Tibial artery (tissue), 4 donors: ENCODE results near the gene NFIX.

ENCODE experiments used
- DNase-seq, 2 donors: peaks; one replicate each; pipeline ENCODE4 v3.0.0-alpha.2; 2019
- H3K27ac ChIP-seq, 2 donors: fragments of 200-600 bp; sonication (generic) in 1 of 2; 1 replicate in 1 of 2; 2 replicates in 1 of 2; pipeline ENCODE4 v1.5.1; 2018 to 2019; ENCODE audit warnings: mild to moderate bottlenecking in 1 of 2
- H3K27me3 ChIP-seq, 2 donors: fragments of 200-600 bp; sonication (generic) in 1 of 2; one replicate each; pipeline versions ENCODE4 v1.5.1 to v1.6.0; 2016 to 2019
- H3K36me3 ChIP-seq, 3 donors: fragments of 200-600 bp; sonication (generic) in 2 of 3; one replicate each; pipeline ENCODE4 v1.5.1; 2016 to 2019; ENCODE audit warnings: mild to moderate bottlenecking in 2 of 3
- H3K4me1 ChIP-seq, 4 donors: fragments of 200-600 bp; sonication (generic) in 2 of 4; 1 replicate in 3 of 4; 2 replicates in 1 of 4; pipeline ENCODE4 v1.5.1; 2016 to 2019
- H3K4me3 ChIP-seq, 2 donors: fragments of 200-600 bp; sonication (generic) in 1 of 2; 1 replicate in 1 of 2; 2 replicates in 1 of 2; pipeline ENCODE4 v1.5.1; 2018 to 2019; ENCODE audit warnings: mild to moderate bottlenecking in 2 of 2
- H3K9me3 ChIP-seq, 3 donors: fragments of 200-600 bp; sonication (generic) in 1 of 3; one replicate each; pipeline ENCODE4 v1.5.1; 2016 to 2019
- intact Hi-C: fragments of 100-400 bp; cut with DNase I; formaldehyde crosslinking; loops from one replicate; pipeline ENCODE4 v1.15.0; 2023; ENCODE audit warnings: low total_unique reads
- TF ChIP-seq, protein P1 (sequence below), 2 experiments: fragments of 200-600 bp in 1 of 2; fragments of 450-650 bp in 1 of 2; IDR thresholded peaks; one replicate each; pipeline ENCODE4 v1.5.1; 2017 to 2019; ENCODE audit warnings: antibody characterized with exemption in 2 of 2, mild to moderate bottlenecking in 1 of 2, moderate library complexity in 1 of 2

NFIX gene

DNA sequence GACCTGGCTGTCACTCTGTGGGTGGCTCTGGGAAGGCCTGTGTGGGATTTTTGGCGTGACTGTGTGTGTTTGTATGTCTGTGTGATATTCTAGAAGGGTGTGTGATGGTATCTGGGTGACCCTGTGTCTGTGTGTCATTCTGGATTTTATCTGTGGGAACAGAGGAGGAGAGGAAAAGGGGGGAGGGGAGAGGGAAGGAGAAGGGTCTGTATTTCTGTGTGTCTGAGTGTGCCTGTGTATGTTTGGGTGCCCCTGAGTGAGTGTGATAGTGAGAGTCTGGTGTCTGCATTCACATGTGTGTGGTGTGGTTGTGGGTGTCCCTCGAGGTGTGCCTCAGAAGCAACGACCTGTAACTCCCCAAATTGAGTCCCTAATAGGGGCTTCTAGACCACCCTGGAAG is 8.1 kb upstream of the NFIX start:
- H3K4me3 ChIP-seq = no peak overlapping the region
- TF ChIP-seq, protein P1, sequence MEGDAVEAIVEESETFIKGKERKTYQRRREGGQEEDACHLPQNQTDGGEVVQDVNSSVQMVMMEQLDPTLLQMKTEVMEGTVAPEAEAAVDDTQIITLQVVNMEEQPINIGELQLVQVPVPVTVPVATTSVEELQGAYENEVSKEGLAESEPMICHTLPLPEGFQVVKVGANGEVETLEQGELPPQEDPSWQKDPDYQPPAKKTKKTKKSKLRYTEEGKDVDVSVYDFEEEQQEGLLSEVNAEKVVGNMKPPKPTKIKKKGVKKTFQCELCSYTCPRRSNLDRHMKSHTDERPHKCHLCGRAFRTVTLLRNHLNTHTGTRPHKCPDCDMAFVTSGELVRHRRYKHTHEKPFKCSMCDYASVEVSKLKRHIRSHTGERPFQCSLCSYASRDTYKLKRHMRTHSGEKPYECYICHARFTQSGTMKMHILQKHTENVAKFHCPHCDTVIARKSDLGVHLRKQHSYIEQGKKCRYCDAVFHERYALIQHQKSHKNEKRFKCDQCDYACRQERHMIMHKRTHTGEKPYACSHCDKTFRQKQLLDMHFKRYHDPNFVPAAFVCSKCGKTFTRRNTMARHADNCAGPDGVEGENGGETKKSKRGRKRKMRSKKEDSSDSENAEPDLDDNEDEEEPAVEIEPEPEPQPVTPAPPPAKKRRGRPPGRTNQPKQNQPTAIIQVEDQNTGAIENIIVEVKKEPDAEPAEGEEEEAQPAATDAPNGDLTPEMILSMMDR (IDR thresholded peaks at IDR 0.05) = no peak
- H3K27me3 ChIP-seq = no peaks in the 10 kb centered on the region
- intact Hi-C loops = loop anchor here (5.0 kb wide), 1 partner anchor 40 kb away; no protein-coding TSS in a partner anchor
- no peak overlapping the region for H3K27ac ChIP-seq
- H3K9me3 ChIP-seq = no peaks in the 10 kb centered on the region
- peaks cover 0 to 30% (median 13%) of the 10 kb centered on the region in 4 donors for H3K4me1 ChIP-seq
- DNase-seq = no peak
- no peaks in the 10 kb centered on the region for H3K36me3 ChIP-seq

DNA sequence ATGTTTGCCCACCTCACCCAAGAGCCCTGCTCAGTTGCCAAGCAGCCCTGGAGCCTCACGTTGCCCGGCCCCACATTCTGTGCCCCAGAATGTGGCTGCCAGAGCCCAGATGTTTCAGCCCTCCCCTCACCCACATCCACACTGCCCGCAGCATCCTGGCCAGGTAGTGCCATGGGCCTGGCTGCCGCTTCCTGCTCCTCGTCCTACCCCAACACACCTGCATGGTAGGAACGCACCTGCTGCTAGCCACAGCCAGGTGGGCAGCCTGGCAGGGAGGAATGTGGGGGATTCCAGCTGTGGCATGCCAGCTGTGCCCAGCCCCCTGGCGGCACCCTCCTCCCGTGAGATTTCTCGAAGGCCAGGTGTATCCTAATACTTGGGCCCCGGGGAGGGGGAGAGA is 7.5 kb upstream of the NFIX start:
- H3K9me3 ChIP-seq = no peaks in the 10 kb centered on the region
- intact Hi-C loops = loop anchor here (5.0 kb wide), 1 partner anchor 40 kb away; no protein-coding TSS in a partner anchor
- TF ChIP-seq, protein P1 (IDR thresholded peaks at IDR 0.05) = no peak
- peaks cover 0 to 30% (median 12%) of the 10 kb centered on the region in 4 donors for H3K4me1 ChIP-seq
- no peaks in the 10 kb centered on the region for H3K36me3 ChIP-seq
- H3K4me3 ChIP-seq = no peak overlapping the region
- DNase-seq = no peak
- no peak overlapping the region for H3K27ac ChIP-seq
- no peaks in the 10 kb centered on the region for H3K27me3 ChIP-seq

DNA sequence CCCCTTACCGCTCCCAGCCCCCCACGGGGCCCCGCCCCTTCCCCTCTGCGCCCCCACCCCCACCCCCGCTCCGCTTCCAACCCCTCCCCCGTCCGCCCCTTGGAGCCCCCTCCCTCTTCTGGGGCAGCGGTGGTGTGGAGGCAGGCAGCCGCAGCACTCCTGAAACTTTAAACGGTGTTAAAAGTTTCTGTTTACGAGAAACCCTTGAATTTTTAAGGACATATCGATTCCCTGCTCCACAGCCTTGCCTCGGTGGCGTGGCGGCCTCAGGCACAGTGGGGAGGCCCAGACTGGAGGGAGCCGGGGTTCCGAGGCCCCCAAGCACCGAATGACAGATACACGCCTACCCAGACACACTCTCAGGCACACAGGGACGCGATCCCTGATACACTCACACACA is 4.8 kb upstream of the NFIX start:
- H3K9me3 ChIP-seq = no peaks in the 10 kb centered on the region
- no peaks in the 10 kb centered on the region for H3K36me3 ChIP-seq
- intact Hi-C loops = loop anchor here (5.0 kb wide), 1 partner anchor 92 kb away; no protein-coding TSS in a partner anchor
- no peak for DNase-seq
- H3K4me3 ChIP-seq = no peak overlapping the region
- TF ChIP-seq, protein P1 (IDR thresholded peaks at IDR 0.05) = no peak
- H3K27ac ChIP-seq = no peak overlapping the region
- H3K4me1 ChIP-seq = peaks cover 0 to 11% (median 6%) of the 10 kb centered on the region in 4 donors
- H3K27me3 ChIP-seq = no peaks in the 10 kb centered on the region

DNA sequence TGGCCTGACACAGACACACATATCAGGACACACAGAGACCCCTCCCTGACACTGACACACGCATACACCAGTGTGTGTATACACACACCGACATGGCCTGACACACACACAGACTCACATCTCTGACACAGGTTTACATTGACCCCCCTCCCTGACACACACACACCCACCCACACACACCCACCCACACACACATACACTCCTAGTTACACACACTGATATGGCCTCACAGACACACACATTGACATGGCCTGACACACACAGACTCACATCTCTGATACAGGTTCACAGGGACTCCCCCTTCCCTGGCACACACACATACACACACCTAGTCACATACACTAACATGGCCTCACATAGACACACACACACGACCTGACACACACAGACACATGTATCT is 4.4 kb upstream of the NFIX start:
- intact Hi-C loops = loop anchor here (5.0 kb wide), 1 partner anchor 91 kb away; no protein-coding TSS in a partner anchor
- peaks cover 0 to 8% (median 4%) of the 10 kb centered on the region in 4 donors for H3K4me1 ChIP-seq
- H3K9me3 ChIP-seq = no peaks in the 10 kb centered on the region
- H3K4me3 ChIP-seq = no peak overlapping the region
- no peaks in the 10 kb centered on the region for H3K36me3 ChIP-seq
- no peak for DNase-seq
- TF ChIP-seq, protein P1 (IDR thresholded peaks at IDR 0.05) = no peak
- H3K27ac ChIP-seq = no peak overlapping the region
- H3K27me3 ChIP-seq = no peaks in the 10 kb centered on the region

DNA sequence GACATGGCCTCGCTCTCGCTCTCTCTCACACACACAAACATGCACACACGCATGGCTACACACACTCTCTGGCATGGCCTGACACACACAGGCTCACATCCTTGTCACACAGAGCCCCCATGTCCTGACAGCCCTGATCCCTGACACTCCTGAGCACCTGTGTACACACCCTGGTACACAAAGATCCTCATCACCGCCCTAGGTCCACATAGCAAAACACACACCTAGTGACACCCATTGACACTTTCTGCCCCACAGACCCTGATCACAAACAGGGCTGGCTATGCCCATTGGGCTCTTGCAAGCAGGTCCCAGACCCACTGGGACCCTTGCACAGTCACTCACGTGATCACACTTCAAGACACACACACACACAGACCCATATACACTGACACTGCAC is 4.0 kb upstream of the NFIX start:
- H3K27me3 ChIP-seq = no peaks in the 10 kb centered on the region
- H3K4me1 ChIP-seq = peaks cover 0 to 8% (median 4%) of the 10 kb centered on the region in 4 donors
- DNase-seq = no peak
- no peak overlapping the region for H3K27ac ChIP-seq
- intact Hi-C loops = loop anchor here (5.0 kb wide), 1 partner anchor 91 kb away; no protein-coding TSS in a partner anchor
- TF ChIP-seq, protein P1 (IDR thresholded peaks at IDR 0.05) = no peak
- H3K36me3 ChIP-seq = no peaks in the 10 kb centered on the region
- no peak overlapping the region for H3K4me3 ChIP-seq
- no peaks in the 10 kb centered on the region for H3K9me3 ChIP-seq

DNA sequence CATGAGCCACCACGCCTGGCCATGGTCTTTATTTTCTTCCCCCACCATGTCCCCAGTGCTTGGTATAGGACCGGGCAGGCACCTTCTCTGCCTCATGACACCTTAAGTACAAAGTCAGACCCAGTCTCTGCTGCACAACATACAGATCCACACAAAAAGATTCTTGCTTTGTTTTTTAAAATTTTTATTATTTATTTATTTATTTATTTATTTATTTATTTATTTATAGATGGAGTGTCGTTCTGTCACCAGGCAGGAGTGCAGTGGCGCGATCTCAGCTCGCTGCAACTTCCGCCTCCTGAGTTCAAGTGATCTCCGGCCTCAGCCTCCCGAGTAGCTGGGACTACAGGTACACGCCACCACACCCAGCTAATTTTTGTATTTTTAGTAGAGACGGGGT is 2.5 kb upstream of the NFIX start:
- Histone ChIP-seq H3K27me3 (no peaks in the 10 kb centered on the region), H3K27ac (no peak overlapping the region), H3K4me1 (peaks cover 0 to 19% (median 16%) of the 10 kb centered on the region in 4 donors), H3K9me3 (no peaks in the 10 kb centered on the region), H3K36me3 (no peaks in the 10 kb centered on the region), H3K4me3 (no peak overlapping the region)
- intact Hi-C loops = loop anchor here (5.0 kb wide), 1 partner anchor 90 kb away; no protein-coding TSS in a partner anchor
- TF ChIP-seq, protein P1 (IDR thresholded peaks at IDR 0.05) = no peak
- DNase-seq = no peak
